Measurements from ENCODE around the gene LHX8. TPM values are rescaled to one million over a fixed set of nuclear protein-coding genes. Genes with fewer than 3 reads are reported as not detected.
A peak's percentile ranks its signal among the peaks of the same experiment; 100 is the strongest.

Gene LHX8
- total RNA-seq, 1 donor from 2014 or later: 0.06 TPM

DNA sequence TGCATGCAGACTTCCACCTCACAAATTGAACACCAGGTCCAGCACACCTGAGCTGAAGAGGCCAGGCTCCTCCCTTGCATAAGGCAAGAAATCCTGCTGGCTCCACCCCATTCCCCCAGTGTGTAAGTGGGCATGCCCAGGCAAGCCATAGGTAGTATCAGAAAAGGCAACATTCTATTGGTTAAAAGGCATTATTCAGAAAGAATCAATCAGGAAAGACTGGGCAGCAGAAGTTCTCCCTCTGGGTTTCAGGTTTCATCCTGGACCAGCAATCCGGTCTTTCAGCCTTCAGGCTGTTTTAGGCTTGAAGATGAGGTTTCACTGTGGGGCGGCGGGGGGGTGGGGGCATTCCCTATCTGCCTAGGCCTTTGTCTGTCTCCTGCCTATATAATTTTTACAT is 42.0 kb upstream of the LHX8 start:
- no peak for DNase-seq (ENCODE audit: low spot score)
- no peaks in the 10 kb centered on the region for H3K27me3 ChIP-seq
- H3K27ac Mint-ChIP-seq: no peak overlapping the region

DNA sequence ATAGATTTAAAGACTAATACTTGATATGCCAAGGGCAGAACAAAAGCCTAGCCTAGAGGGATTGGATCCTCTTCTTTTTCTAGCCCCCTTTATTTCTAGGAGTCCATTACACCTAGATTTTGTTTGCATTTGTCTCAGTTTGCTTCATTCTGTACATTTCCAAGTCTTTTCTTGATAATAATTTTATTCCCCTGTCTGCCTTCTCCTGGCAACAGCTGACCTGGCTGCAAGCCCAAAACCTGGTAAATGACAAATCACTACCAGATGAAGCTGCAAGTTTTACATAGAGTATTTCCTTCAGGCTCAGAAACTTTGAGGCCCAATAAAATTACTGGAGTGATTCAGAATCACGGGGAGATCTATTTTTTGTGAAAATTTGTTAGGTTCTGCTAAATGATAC is 36.5 kb upstream of the LHX8 start:
- Histone ChIP-seq H3K27ac (no peak overlapping the region), H3K4me2 (no peak overlapping the region), H2AFZ (replicated peaks) (no peak overlapping the region), H3K4me3 (no peak overlapping the region), H3F3A (ENCODE audit: low read depth) (no peaks in the 10 kb centered on the region), H3K36me3 (no peaks in the 10 kb centered on the region), H3K9ac (no peak overlapping the region), H3K9me3 (ENCODE audit: low read depth) (no peaks in the 10 kb centered on the region), H4K20me1 (ENCODE audit: low read depth) (no peaks in the 10 kb centered on the region), H3K4me1 (no peaks in the 10 kb centered on the region), H3K27me3 (no peaks in the 10 kb centered on the region), H3K79me2 (ENCODE audit: low read depth) (no peaks in the 10 kb centered on the region)
- H3K4me1 Mint-ChIP-seq: no peaks in the 10 kb centered on the region
- DNase-seq (ENCODE audit: low spot score): no peak
- no peak overlapping the region for H3K27ac Mint-ChIP-seq
- H3K36me3 Mint-ChIP-seq: no peaks in the 10 kb centered on the region
- no peak for TF ChIP-seq EZH2 (IDR thresholded peaks at IDR 0.05)
- TF ChIP-seq, protein P1, sequence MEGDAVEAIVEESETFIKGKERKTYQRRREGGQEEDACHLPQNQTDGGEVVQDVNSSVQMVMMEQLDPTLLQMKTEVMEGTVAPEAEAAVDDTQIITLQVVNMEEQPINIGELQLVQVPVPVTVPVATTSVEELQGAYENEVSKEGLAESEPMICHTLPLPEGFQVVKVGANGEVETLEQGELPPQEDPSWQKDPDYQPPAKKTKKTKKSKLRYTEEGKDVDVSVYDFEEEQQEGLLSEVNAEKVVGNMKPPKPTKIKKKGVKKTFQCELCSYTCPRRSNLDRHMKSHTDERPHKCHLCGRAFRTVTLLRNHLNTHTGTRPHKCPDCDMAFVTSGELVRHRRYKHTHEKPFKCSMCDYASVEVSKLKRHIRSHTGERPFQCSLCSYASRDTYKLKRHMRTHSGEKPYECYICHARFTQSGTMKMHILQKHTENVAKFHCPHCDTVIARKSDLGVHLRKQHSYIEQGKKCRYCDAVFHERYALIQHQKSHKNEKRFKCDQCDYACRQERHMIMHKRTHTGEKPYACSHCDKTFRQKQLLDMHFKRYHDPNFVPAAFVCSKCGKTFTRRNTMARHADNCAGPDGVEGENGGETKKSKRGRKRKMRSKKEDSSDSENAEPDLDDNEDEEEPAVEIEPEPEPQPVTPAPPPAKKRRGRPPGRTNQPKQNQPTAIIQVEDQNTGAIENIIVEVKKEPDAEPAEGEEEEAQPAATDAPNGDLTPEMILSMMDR (IDR thresholded peaks at IDR 0.05): no peak
- TF ChIP-seq EZH2phosphoT487 (IDR thresholded peaks at IDR 0.05): no peak
- no peak overlapping the region for H3K4me3 Mint-ChIP-seq
- H3K9me3 Mint-ChIP-seq: no peaks in the 10 kb centered on the region
- H3K27me3 Mint-ChIP-seq (ENCODE audit: insufficient read depth, low read depth): no peaks in the 10 kb centered on the region

More for the DNA sequence above, 42.0 kb upstream of the LHX8 start:
- H3K27me3 Mint-ChIP-seq (ENCODE audit: insufficient read depth, low read depth): no peaks in the 10 kb centered on the region
- no peak overlapping the region for H3K4me3 ChIP-seq
- H3K4me1 ChIP-seq: no peaks in the 10 kb centered on the region
- H3K36me3 Mint-ChIP-seq: no peaks in the 10 kb centered on the region
- H3K79me2 ChIP-seq (ENCODE audit: low read depth): no peaks in the 10 kb centered on the region
- peak overlapping the region; percentile 82 for H2AFZ ChIP-seq (replicated peaks)
- no peaks in the 10 kb centered on the region for H3K9me3 Mint-ChIP-seq
- H3K36me3 ChIP-seq: no peaks in the 10 kb centered on the region
- H3K9me3 ChIP-seq (ENCODE audit: low read depth): no peaks in the 10 kb centered on the region
- H3K27ac ChIP-seq: no peak overlapping the region
- H3K4me1 Mint-ChIP-seq: no peaks in the 10 kb centered on the region
- H3K4me2 ChIP-seq: no peak overlapping the region
- TF ChIP-seq EZH2phosphoT487 (IDR thresholded peaks at IDR 0.05) (no peak), EZH2 (IDR thresholded peaks at IDR 0.05) (no peak)
- TF ChIP-seq, protein P1 (IDR thresholded peaks at IDR 0.05): no peak
- H3F3A ChIP-seq (ENCODE audit: low read depth): no peaks in the 10 kb centered on the region
- no peaks in the 10 kb centered on the region for H4K20me1 ChIP-seq (ENCODE audit: low read depth)
- H3K4me3 Mint-ChIP-seq: no peak overlapping the region
- H3K9ac ChIP-seq: no peak overlapping the region

DNA sequence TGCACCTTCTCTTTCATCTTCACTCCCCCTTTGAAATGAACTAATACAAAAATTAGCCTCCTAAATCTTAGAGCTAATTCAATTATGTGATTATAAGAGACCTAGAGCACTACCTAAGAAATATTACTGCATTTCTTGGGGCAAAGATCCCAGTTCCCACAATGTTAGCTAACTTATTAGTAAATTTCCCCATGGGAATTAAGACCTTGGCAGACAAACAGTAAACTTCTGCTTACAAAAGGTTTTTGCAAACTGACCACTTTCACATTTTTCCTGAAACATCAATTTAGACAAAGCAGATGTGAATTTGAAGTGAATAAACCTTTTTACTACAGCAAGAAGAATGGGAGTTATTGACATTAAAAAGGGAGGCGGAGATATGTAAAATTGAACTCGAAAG is 34.6 kb upstream of the LHX8 start:
- Mint-ChIP-seq H3K27ac (no peak overlapping the region), H3K27me3 (ENCODE audit: insufficient read depth, low read depth) (no peaks in the 10 kb centered on the region), H3K4me3 (no peak overlapping the region), H3K4me1 (no peaks in the 10 kb centered on the region), H3K9me3 (no peaks in the 10 kb centered on the region), H3K36me3 (no peaks in the 10 kb centered on the region)
- DNase-seq (ENCODE audit: low spot score): no peak
- no peak overlapping the region for H3K27ac ChIP-seq
- no peaks in the 10 kb centered on the region for H4K20me1 ChIP-seq (ENCODE audit: low read depth)
- H3F3A ChIP-seq (ENCODE audit: low read depth): no peaks in the 10 kb centered on the region
- H2AFZ ChIP-seq (replicated peaks): no peak overlapping the region
- H3K4me3 ChIP-seq: no peak overlapping the region
- no peaks in the 10 kb centered on the region for H3K27me3 ChIP-seq
- H3K79me2 ChIP-seq (ENCODE audit: low read depth): no peaks in the 10 kb centered on the region
- TF ChIP-seq, protein P1 (IDR thresholded peaks at IDR 0.05): no peak
- TF ChIP-seq EZH2 (IDR thresholded peaks at IDR 0.05): no peak
- H3K4me2 ChIP-seq: no peak overlapping the region
- H3K4me1 ChIP-seq: no peaks in the 10 kb centered on the region
- no peaks in the 10 kb centered on the region for H3K36me3 ChIP-seq
- no peaks in the 10 kb centered on the region for H3K9me3 ChIP-seq (ENCODE audit: low read depth)
- H3K9ac ChIP-seq: no peak overlapping the region
